GM18526 (cell line): Measurements from ENCODE around the gene PLA2G4A.

Experiments
- POLR2A ChIP-seq: IDR thresholded peaks from 3 replicates; pipeline ENCODE4 v1.6.1; 2011; ENCODE audit not compliant: insufficient read length; ENCODE audit errors: extremely low read depth

The PLA2G4A gene

DNA sequence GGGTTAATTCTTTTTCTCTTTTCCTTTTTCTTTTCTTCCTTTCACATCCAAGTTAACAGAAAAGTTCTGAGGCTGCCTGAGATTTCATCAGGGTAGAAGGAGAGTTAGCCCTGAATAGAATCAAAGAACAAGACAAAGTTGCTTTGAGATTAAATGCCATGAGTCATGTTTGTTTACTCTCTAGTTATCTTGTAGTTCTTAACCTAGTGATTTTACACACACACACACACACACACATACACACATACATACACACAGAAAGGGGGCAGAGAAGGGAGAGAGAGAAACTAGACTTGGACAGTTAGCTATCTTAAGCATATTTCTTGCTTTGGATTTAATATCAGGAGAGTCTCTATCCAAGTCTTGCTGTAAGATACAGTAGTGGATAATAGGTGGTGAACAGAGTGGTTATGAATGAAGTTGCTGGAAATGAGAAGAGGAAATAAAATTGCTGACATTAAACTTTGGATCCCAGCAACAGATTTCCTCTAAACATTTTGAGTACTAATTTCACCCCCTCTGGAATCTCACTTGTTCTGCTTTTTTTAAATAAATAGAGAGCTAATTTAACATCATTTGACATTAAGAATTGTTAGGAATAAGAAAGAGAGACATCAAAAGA lies 19.9 kb downstream of the PLA2G4A start:
- TF ChIP-seq POLR2A, result no peak

DNA sequence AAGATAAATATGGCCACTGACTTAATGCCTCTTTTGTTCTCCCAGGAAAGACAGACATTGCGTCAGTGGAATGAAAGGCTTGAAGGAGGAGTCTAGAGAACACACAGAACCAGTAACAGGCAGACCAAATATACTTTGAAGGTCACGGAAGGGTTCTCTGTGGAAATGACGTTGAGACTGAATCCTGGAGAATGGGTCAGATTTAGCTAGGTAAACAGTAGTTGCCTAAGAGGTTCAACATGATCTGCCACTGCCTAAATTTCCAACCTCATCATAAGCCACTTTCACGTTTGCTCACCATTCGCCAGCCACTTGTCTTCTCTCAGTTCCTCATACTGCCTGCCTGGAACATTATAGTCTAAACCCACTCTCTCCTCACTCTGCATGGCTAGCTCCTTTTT lies 20.5 kb downstream of the PLA2G4A start:
- no peak for TF ChIP-seq POLR2A

DNA sequence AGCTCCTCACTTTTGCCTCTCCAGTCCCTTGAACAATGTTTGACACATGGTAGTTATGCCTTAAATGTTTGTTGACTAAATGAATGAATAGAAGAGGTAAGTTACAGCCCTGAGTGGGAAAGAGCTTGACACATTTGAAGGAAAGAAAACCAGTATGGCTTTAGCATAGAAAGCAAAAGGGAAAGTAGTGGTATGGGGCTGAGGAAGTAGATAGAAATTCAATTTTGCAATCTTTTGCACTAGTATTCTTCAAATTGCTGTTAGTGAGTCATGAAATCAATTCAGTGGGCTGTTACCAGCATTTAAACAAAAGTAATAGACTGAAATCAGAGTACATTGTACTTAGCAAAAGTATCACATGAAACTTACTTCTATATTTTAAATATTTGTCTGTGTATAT lies 21.1 kb downstream of the PLA2G4A start:
- no peak for TF ChIP-seq POLR2A

DNA sequence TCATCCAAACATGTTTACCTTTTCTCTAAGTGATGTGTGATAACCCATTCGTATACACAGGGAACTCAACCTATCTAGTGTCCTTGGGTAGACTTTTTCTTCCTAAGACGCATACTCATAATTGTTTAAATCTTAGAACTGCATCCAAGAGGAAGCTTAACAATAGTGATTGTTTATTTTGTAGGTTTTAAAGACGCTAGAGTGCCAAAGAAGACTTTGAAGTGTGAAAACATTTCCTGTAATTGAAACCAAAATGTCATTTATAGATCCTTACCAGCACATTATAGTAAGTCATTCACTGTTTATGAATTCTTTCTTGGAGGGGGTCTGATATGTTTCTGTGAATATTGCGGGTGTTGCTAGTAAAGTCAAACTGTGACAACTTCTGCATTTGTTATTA lies 25.4 kb downstream of the PLA2G4A start:
- no peak for TF ChIP-seq POLR2A

DNA sequence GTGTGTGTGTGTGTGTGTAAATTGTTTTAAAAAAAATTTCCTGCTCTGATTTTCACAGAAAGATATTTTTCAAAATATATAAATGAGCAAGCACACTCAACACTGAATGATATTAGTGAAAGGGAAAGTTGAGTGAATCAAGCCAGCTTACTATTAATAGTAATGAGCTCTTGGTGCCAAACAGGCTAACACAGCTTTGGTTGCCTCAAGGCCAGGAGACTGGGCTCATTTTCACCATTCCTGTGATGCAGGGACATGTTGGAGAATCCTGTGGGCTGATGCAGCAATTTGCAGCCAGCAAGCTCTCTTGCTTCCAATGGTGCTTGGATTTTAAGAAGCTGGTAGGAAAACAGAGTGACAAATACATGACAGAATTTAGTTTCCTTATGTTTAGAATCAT lies 30.2 kb downstream of the PLA2G4A start:
- no peak for TF ChIP-seq POLR2A

DNA sequence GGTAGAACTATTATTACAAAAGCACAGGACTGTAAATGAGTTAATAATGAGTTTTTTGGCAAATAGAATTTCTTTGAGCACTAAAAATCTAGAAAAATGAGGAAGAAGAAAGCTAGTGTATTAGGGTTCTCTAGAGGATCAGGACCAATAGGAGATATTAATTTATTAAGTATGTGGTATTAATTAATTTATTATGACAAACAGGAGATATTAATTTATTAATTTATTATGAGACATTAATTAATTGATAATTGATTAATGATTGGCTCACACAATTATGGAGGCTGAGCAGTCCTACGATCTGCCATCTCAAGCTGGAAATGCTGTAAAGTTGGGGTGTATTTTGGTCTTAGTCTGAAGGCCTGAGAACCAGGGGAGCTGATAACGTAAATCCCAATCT lies 31.2 kb downstream of the PLA2G4A start:
- TF ChIP-seq POLR2A, result no peak

DNA sequence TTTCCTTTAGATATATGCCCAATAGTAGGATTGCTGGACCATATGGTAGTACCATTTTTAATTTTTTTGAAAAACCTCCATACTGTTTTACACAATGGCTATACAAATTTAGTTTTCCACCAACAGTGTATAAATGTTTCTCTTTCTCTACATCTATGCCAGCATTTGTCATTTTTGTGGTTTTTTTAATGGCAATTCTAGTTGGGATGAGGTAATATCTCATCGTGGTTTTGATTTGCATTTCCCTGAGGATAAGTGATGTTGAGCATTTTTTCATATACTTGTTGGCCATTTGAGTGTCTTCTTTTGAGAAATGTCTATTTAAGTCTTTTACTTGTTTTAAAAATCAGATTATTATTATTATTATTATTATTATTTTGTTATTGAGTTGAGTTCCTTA lies 35.5 kb downstream of the PLA2G4A start:
- no peak for TF ChIP-seq POLR2A

DNA sequence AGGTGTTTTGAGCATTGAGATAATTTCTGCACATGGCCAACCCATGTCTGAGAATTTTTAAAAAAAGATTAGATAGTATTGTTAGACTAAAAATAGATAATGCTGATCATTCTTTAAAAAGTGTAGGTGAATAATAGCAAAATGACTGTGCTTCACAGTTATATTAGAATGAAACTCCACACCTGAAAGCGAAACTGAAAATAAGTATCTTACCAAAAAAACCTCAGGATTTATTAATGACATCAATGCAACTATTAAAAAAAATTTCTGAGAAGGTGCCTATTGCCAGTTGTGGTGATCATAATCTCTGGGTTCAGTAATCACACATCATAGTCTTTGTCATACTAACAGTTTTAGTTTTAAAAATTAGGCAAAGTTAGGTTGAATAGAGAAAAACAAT lies 36.5 kb downstream of the PLA2G4A start:
- no peak for TF ChIP-seq POLR2A

DNA sequence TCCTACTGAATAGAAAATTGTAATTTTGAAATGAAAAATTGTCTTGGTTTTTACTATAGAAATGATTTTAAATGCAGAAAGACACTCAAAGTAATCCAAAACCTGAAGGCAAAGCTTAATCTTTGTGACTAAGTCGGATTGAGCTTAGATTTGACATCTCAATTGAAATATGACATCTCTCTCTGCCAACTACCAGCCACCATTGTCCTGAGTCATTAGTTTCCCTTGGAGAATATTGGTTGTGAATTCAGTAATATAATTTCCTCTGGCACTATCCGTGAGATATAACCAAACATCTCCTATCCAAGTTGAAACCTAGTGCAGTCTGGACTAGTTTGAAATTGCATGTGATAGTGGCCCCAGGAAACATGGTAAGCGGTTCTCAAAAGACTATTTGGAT lies 37.1 kb downstream of the PLA2G4A start:
- no peak for TF ChIP-seq POLR2A

DNA sequence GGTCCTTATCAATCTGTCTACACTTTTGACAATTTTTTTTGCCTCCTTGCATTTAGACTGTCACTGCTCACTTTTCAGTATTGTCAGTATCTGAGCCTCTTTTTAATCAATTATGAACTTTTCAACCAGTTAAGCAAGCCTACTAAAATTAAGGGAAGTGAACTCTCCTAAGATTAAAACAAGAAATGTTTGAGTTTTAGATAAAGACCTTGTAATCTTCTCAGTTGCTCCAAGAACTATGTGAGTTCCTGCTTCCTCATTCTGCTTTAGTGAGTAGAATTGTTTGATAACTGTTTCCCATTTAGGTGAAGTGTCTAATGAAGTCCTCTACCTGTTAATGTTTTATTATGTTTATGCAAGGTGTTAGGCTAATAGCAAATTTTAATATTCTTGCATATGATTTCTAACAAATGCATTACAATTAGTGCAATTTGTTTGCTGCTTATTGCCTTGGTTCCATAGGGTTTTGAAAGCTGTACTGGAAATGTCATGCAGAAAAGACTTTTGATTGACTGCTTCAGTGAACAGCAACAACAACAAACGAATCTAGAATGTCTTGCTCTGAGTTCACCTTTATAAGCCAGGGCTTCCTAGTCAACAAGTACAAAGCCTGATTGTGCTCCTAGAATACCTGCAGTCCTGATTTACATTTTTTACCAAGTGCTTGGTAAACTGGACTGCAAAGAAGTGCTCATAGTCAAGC lies 40.9 kb downstream of the PLA2G4A start:
- no peak for TF ChIP-seq POLR2A

DNA sequence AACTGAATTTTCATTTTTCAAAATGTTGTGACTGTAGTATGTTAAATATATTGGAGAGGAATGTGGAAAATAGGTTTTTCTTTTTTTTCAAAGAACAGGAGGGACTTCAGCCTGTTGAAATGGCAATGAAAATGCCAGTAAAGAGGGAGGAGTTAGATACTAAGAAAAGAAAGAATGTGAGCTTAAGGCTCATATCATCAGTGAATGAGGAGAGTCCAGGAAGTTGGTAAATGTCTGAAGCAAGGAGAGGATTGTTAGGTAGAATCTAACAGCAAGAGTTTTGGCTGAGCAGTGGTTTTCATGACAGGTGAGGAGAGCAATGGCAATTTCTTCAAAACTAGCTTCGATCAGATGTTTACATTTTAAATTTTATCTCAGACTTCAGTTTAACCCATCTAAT lies 43.0 kb downstream of the PLA2G4A start:
- TF ChIP-seq POLR2A, result no peak

DNA sequence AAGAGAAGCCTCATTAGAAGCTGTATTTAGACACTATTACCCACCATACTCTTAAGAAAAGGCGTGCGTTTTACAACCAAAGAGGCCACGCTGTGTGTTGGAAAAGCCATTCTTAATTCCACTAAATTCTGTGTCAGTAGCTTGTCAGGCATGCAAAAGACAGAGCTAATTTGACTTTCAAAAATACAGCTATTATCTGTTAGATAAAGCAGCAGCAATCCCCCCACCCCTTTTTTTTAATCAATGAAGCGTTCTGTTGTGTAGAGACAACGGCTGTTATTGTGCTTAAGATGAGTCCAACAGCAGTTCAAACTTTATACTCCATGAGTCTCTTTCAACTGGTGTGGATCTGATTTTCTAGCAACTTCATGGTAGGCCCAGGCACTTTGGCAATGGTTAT lies 43.5 kb downstream of the PLA2G4A start:
- TF ChIP-seq POLR2A, result no peak

DNA sequence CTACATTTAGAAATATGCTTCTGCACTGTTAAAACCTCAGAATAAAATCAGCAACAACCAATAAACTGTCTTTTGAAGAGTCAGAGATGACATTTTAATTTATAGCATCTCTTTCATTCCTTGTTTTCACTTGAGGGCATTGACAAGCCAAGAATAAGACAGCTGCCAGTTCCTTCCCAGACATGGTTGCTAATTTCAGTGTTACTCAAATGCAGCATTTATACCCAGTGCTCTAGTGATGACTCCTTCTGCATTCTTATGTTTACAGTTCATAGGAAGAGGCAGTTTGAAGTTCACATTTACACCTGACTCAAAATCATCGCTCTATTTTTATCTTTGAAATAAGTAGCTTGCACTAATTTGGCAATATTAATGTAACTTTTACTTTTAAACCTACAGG lies 44.9 kb downstream of the PLA2G4A start:
- no peak for TF ChIP-seq POLR2A

DNA sequence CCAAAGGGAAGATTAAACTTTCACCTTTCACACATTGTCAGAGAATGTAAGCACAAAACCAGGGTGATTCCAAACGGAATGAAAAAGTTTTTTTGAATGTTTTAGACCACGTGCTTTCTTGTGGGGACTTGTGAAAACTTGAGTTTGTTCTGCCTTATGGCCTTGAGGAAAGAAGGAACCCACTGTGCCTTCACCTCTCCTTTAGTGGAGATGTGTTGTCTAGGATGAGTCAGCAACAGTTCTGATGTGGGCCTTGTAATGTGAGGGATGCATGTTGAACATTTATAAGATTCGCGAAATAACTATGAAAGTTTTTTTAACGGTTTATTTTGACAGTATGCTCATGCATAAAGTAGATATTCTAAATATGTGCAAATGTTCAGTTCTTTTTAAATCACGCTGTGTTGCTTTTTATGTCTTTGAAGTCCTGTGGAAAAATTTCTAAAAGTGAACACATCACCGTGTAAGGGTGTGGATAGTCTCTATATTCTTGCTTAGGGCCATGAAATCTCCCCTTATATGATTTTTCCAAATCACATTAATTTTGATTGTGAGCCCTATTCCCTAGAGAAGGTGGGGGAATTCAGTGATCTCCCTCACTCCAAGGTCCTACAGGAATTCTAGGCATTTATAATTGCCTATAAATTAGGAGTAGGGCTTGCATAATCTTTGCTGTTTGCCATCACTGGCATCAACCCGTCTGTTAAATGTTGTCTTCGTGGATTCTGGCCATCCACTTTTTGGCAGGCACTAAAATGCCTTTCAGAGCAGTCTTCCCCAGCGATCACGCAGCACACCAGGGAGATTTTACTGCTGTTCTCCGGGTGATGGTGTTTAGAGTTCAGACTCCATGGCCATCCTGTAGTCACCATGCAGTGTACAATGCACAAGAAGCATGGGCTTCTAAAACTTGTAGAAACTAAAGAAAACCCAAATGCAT lies 47.4 kb downstream of the PLA2G4A start:
- TF ChIP-seq POLR2A, result no peak

DNA sequence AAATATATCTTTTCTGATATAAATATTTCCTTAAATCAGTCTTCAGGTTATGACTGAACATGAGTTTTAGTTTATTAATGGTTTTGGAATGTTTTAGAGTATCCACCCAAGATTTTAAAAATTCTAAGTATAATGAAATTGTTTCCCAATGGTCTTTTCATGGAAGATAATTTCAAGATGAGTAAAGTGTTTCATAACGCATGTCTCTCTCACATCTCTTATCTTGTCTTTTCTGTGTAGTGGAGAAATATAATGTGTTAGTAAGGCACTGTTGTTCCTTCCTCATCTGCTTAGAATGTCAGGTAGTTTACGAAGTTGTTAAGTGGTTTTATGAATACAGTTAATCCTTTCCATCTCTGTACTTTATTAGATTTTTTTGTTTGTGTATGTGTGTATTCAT lies 49.6 kb downstream of the PLA2G4A start:
- TF ChIP-seq POLR2A, result no peak

DNA sequence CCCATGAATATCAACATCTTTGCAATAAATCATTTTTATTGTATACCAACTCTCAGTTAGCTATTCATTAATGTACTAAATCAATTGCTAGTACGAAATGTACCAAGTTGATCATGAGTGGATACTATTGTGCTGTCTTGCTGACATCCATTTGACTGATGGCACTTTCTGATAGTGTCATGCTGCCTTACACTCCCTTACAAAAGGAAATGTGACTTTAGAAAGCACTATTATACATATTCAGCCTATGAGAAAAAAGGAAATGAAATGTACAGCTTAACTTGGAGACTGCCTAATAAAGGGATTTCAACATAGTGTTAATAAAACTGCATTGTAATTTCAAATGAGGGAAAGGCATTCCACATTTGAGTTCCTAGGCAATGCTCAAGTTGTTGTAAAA lies 52.2 kb downstream of the PLA2G4A start:
- TF ChIP-seq POLR2A, result no peak
